Muscle of back (tissue), 11 donors: ENCODE data around the gene SIK3. TPM values are rescaled to one million over a fixed set of nuclear protein-coding genes. Genes with fewer than 3 reads are reported as not detected.
"Not testable (repeated sequence)": the region's sequence is repeated elsewhere in the genome, so short reads cannot be mapped to it uniquely, and the experiment has no call there.

Source experiments
- DNase-seq, 3 donors: peaks; one replicate each; pipeline versions ENCODE4 v3.0.0 to v3.0.0-alpha.2; 2013
- polyA plus RNA-seq, 10 donors: library from polyadenylated mRNA; unstranded; fragments of 120-200 nt; gene quantifications; one replicate each; pipeline ENCODE4 v1.2.1, GENCODE V29; 2013; ENCODE audit not compliant: insufficient read length in 10 of 10

Gene SIK3
- polyA plus RNA-seq, 10 donors, result 28.3 to 42.5 (median 33.2) TPM

DNA sequence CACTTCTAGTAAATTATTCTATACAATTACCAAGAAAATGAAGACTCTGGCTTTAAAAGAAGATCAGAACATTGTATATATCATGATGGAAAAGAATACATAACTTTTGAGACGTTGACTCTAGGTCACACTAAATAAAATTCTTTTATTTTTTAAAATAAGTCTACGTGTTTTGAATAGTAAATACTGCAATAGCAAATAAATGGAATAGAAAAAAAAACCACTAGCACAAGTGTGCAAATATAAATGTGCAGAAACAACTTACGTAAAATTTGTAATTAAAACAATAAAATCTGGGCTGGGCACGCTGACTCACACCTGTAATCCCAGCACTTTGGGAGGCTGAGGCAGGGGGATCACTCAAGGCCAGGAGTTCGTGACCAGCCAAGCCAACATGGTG, 17.9 kb downstream of the SIK3 start:
- no peak for DNase-seq

DNA sequence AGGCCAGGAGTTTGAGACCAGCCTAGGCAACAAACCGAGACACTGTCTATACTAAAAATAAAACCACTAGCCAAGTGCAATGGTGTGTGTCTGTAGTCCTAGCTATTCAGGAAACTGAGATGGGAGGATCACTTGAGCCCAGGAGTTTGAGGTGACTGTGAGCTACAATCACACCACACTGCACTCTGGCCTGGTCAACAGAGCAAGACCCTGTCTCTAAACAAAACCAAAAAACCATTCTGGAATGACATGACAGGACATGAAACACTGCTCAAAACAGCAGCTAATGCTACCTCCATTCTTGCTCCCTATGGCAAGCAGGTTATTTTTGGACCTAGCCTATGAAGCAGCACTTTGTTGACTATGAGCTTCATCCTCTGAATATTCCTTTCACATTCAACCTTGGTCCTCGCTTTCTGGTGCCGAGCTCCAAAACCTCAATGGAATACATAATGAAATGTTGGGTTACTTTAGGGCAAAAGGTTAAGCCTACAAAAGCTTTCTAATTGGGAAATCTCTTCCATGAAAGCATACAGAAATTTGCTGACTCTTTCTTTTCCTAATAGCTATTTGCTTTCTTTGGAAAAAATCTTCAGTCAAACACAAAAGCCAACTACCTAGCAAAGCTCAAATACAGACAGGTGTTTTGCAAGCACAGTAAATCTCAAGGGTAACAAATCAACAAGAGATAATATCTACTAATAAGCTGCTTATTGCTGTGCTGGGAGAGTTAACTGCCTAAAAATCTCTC, 21.1 kb downstream of the SIK3 start:
- DNase-seq, result no peak

DNA sequence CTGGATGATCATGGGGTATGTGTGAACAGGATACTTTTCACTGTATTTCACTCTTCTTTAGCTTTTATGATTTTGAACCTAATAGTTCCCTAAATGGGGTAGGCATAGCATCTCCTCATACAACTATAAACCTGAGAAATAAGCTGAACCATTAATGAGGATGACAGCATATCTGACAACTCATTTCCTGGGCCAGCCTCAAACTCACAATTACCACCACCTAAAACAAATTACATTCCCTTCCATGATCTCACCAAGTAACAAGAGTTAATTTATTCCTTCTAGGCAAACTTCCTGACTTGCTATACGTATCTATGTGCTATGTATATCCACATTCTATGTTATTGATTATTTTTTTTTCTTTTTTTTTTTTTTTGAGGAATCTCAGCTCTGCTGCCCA, 23.0 kb downstream of the SIK3 start:
- DNase-seq, result peak in 1 of 3 donors; percentile 31

DNA sequence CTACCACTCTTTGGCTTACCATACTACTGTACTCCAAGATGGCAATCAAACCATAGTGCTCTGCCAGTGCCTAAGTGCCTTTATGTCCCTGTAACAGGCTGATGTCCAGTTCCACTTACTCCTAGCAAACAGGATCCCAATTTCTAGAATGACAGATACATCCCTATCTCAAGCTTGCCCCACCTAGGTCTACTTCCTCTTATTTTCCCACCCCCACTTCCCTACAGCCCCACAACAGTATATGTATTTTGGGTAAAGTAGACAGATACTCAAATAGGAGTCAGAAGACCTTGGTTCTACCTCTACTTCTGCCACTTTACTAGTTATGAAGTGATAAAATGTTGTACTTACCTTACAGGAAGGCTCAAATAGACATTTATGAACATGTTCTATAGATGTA, 24.1 kb downstream of the SIK3 start:
- no peak for DNase-seq

DNA sequence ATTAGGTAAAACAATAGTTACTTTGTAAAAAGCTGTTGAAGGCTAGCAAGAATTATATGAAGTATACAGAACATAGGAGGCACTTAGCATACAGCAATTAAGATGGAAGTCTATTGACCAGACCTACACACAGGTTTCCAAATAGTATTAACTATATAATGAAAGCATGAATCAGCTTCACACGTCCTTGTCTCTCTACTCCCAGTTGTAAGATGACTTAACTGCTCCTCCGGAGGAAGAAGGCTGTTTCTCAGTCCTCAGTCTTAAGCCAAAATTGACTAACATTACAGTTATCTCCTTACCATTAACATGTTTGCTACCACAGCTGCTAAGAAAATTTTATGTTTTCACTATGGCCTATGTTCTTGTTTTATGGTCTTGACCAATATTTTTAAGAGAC, 24.7 kb downstream of the SIK3 start:
- DNase-seq, result no peak

DNA sequence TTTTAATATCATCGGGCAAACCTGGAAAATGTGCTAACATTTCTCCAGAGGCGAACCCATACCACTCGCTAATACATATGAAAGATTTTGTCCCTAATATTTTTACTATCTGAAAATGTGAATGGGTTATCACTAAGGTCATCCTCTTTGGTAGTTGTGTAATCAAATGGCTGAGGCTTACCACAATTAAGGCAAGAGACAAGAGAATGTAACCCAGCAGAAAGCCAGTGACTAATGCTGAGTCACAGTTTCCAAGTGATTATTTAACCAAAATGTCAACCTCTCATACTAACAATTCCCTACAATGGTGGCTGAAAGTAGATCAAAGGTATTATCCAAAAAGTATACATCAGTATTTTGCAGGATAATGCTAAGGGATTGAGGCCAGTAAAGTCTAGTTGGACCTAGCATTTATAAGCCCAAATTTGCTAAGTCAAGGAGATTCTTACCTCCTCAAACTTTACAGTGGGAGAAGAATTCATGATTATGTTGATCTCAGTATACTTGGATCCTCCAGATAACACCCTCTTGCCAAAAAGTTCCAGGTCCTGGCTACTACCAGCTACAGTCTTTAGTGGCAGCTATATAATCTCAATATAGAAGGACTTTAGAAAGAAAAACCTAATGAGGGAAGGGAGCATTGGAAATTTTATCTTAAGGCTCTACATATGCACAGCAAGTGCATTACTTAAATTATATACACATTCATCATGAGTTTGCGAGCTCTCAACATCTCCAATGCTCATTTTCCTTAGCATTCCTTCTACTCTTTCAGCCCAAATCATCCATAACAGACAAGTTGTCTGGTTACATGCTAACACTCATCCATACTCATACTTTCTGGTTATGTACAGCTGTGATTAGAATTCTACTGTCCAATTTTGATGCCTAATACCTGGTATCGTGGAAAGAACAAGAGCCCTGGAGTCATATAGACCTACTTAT, 25.4 kb downstream of the SIK3 start:
- peak in 1 of 3 donors; percentile 88 for DNase-seq

DNA sequence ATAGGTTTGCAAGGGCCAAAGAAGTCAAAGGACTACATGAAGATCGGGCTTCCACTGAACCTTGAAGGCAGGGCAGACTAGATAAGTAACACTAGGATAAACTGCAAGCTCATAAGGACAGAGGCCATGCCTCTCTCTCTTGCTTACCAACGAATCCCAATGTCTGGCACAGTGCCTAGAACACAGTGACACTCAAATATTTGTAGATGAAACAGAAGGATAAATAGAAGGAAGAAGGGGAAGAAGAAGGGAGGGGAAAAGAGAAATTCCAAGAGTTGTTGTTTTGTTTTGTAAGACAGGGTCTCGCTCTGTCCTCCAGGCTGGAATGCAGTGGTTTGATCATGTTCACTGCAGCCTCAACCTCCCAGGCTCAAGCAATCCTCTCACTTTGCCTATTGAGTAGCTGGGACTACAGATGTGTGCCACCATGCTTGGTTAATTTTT, 26.9 kb downstream of the SIK3 start:
- peak in 2 of 3 donors; percentile 19 to 43 for DNase-seq

DNA sequence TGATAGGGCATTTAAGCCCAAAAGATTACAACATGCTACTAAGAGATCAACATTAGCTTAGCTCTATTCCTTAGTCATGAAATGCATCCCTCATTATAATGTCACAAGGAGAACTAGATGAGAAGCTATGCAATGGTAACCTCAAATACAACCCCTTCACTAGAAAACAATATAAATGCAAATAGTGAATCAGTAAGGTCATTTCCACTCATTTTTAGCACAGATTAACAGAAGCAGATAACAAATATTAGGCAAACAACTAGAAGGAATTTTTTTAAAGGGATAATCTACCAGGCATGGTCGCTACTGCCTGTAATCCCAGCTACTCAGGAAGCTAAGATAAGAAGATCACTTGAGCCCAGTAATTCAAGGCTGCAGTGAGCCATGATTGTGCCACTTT, 28.2 kb downstream of the SIK3 start:
- no peak for DNase-seq

DNA sequence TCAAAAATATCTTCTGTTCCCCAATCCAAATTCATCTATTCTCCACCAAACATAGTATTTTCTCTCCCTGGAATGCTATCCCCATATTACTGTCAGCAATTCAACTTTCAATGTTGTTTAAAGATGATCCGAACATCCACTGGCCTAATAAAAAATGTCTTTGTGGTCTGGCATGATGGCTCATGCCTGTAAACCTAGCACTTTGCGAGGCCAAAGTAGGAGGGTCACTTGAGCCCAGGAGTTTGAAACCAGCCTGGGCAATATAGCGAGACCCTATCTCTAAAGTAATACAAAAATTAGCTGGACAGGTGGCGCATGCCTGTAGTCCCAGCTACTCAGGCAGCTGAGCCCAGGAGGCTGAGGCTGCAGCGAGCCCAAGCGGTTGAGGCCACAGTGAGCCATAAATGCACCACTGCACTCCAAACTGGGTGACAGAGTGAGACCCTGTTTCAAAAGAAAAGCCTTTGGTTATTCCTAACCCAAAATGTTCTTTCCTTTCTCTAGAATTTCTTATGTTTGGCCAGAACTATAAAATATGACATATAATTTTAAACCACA, 29.8 kb downstream of the SIK3 start:
- DNase-seq, result no peak

DNA sequence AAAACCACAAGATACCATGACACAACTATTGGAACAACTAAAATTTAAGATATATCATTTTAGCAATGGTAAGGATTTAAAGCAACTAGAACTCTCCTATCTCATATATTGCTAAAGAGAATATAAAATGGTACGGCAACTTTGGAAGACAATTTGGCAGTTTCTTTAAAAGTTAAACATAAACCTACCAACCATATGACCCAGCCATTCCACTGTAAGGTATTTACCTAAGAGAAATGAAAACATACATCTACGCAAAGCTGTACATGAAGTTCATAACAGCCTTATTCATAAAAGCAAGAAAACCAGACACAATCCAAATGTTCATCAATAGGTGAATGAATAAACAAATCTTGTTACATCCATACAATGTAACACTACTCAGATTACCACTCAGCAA, 31.3 kb downstream of the SIK3 start:
- no peak for DNase-seq

DNA sequence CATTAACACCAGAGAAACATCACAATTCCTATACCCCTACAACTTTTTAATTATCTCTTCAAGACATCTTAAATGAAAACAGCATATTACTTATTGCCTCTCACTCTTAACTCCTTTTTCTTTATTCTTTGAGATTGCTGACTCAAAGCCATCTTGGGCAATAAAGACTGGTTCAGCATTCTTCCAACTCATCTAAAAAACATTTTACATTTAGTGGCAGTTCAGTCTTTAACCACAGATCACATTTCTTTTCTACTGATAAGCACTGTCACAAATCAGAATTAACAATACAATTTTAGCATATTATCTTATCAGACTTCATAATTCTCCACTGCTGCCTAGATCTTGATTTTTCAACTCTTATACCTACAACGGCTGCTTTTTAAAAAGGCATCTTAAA, 34.0 kb downstream of the SIK3 start:
- DNase-seq, result no peak

DNA sequence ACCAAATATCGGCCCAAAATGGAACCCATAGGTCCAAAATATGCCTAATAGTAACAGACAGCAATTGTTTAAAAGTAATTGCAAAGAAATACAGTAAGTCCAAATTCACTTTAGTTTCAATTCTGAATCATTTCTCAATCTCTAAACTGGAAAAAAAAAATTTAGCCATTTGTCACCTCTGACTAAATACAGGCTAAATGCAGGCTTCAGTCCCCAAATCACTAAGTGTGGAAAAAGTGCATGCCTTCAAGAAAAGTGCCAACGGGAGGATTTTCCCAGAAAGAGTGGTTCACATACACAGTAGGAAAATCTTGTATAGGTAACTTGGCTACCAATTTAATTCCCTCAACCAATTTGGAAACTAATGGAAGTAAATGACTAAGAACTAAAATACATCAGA, 35.7 kb downstream of the SIK3 start:
- no peak for DNase-seq

DNA sequence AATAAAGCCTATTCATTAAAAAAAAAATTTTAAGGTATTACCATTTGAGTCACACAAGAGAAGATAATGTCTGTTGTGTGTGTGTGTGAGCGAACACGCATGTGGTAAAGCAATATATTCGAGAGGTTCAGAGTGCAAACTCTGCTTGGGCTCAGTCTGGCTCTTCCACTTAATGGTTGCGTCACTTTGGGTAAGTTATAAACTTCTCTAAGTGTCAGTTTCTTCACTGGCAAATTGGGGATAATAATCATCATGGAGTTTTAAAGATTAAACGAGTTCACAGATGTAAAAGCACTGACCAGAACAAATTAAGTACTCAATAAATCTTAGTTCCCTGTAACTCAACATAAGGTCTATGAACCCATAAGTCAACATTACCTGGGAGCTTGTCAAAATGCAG, 37.0 kb downstream of the SIK3 start:
- no peak for DNase-seq

DNA sequence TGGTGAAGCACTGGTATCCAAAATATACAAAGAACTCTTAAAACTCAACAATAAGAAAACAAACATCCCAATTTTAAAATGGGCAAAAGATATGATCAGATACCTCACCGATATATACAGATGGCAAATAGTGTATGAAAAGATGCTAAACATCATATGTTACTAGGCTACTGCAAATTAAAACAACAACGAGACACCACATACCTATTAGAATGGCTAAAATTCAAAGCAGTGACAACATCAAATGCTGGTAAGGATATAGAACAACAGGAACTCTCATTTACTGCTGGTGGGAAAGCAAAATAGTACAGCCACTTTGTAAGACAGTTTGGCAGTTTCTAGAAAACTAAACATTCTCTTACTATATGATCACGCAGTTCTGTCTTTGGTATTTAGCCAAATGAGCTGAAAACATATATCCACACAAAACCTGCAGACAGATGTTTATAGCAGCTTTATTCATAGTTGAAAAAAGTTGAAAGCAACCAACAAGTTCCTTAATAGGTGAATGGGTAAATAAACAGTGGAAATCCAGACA, 38.5 kb downstream of the SIK3 start:
- no peak for DNase-seq

DNA sequence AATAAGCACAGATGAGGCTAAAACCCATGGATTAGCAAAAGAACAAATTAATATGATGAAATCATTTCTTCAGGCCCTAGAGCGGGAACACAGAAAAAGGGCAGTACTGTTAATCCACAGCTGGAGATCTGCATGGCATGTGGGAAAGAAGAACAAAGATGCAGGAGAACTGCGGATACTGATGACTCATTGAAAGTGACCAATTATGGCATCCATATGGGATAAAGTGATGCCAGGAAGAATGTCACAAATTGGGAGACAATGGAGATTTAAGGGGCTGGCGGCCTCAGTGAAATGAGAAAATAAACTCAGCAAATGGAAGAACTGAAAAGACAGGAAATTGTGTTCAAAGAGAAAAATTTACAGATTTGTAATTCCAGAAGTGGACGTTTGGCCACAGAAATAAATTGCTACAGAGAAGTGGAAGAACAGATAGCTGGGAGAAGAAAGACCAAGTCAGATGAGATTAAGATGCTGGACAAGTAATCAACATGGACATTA, 39.4 kb downstream of the SIK3 start:
- DNase-seq, result peak in 2 of 3 donors; percentile 25 to 29

DNA sequence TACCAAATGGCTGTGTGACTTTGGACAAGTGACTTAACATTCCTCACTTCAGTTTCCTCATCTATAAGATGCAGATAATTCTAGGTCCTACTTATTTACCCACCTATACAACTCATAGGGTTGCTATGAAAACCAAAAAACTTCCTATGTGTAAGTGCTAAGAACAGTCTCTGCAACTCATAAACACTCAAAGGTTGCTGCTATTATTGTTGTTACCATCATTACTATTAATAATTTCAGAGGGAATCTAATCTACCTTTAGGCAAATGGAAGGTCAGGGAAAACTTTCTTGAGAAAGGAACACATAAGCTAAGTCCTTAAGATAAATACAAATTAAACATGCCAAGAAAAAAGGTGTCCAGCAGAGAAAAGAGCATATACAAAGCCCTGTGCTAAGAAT, 40.5 kb downstream of the SIK3 start:
- no peak for DNase-seq

DNA sequence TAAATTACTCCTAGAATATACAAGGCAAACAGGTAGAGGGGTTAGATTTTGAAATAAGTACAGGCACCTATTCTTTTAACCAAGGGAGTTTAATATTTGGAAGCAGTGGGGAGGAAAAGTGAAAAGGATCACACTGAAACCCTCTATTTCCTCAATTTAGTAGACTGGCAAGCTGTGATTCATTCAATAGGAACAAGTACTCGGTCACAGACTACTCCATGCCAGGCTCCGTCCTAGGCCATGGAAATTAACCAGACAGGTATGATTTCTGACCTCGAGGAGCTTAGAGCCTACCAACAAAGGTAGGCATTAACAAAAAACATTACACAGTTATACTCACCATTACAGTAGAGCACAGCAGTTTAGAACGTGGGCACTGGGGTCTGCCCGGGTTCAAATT, 40.9 kb downstream of the SIK3 start:
- no peak for DNase-seq

DNA sequence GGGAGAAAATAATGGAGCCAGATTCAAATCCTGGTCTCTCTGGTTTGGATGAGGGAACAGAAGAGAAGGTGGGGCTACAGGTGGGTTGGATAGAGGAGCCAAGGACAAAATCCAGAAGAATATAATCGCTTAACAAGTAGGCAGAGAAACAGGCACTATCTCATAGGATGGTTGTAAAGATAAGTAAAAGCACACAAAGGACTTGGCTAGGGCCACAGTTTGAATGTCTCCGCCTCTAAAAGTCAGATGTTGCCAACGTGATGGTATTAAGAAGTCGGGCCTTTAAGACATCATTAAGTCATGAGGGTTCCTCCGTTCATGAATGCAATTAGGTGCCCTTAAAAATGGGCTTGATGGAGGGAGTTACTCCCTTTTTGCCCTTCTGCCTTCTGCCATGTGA, 42.8 kb downstream of the SIK3 start:
- DNase-seq, result no peak

DNA sequence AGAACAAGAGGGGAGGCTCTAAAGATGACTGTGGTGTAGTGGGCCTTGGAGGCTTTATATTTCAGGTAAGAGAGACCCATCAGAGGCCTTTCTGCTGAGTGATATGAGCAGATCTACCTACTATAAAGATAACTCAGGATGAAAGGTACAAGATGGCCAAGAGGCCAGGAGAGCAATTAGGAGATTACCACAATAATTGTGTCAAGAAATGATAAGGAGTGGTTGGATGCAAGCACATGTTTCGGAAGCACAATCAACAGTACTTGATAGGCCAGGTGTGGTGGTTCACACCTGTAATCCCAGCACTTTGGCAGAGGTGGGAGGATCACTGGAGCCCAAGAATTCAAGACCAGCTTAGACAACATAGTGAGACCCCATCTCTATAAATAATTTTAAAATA, 43.8 kb downstream of the SIK3 start:
- DNase-seq, result no peak

DNA sequence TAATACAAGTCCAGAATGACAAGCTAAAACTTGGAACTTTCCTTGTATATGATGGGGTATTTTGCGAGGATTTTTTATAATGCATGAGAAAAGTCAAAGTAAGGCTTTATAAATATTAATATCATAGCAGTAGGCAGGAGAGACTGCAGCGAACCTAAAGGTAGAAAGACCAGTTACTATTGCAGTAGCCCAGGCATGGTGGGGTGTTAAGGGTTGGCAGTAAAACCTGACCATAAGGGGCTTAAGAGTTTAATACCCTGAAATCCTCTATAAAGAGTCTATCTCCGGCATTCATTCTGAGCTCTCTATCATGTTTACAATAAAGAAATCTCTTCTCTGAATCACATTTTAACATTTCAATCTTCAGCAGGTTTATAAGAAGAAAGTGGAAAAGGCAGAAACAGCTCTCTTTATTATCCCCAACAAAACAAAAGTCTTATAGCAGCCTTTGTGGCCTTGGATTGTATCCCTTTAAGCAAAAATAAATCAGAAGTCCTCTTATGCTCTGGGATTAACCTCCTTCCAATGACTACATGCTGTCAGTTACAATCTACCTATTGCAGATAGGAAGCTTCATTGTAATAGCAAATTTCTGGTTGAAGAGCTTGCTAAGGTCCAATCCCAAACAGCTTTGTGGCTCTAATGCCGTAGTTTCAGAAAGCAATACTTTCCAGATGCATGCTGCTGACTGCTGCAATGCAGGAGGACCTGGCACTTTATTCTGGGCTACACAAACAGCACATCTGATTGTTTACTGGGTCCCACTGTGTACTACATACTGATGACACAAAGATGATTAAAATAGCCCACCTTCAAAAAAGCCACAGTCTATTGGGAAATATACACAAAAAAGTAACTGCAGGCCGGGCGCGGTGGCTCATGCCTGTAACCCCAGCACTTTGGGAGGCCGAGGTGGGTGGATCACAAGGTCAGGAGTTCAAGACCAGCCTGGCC, 45.8 kb downstream of the SIK3 start:
- DNase-seq, result no peak

DNA sequence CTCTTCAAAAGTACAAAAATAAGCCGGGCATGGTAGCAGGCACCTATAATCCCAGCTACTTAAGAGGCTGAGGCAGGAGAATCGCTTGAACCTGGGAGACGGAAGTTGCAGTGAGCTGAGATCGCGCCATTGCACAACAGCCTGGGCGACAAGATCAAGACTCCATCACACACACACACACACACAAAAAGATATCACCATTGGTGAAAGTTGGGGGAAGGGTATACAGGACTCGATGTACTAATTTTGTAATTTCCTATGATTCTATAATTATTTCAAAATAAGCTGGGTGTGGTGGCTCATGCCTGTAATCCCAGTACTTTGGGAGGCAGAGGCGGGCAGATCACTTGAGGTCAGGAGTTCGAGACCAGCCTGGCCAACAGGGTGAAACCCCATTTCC, 48.1 kb downstream of the SIK3 start:
- DNase-seq, result not testable (repeated sequence)
